ENCODE measurements around the gene PATL2.
"Not testable (repeated sequence)": the region's sequence is repeated elsewhere in the genome, so short reads cannot be mapped to it uniquely, and the experiment has no call there.

Gene PATL2

GRCh38 chr15:44636976-44637375 is 74.1 kb downstream of the PATL2 start:
- no peak for DNase-seq

GRCh38 chr15:44633603-44634002 is 77.5 kb downstream of the PATL2 start:
- DNase-seq = no peak

- DNase-seq = not testable (repeated sequence)
Measured at GRCh38 chr15:44625286-44625685, 85.8 kb downstream of the PATL2 start.

- DNase-seq = no peak
Measured at GRCh38 chr15:44623178-44623577, 87.9 kb downstream of the PATL2 start.

- no peak for DNase-seq
Measured at GRCh38 chr15:44620081-44620480, 91.0 kb downstream of the PATL2 start.

GRCh38 chr15:44616974-44617373 is 94.1 kb downstream of the PATL2 start:
- DNase-seq = no peak

Measured in NCI-H1694 (cell line).